ENCODE data around the gene PARD3B. TPM values are rescaled to one million over a fixed set of nuclear protein-coding genes. Genes with fewer than 3 reads are reported as not detected.

Gene PARD3B
- total and polyA plus RNA-seq, 3 experiments from 2014 or later: 0.11 to 0.26 TPM; not detected in 1

- POLR2A ChIA-PET: no interaction called here
- no peaks in the 10 kb centered on the region for H3K27me3 ChIP-seq (ENCODE audit: insufficient read depth, low read length, poor library complexity, severe bottlenecking)
- H3K36me3 ChIP-seq (ENCODE audit: insufficient read depth, low read length): no peaks in the 10 kb centered on the region
- H3K4me1 ChIP-seq (ENCODE audit: insufficient read depth, low read length): peaks cover 15% of the 10 kb centered on the region
- H3K4me3 ChIP-seq (ENCODE audit: low read length): no peak overlapping the region
- Mint-ChIP-seq H3K27ac (no peak overlapping the region), H3K27me3 (peaks cover 0 to 6% of the 10 kb centered on the region in 2 donors), H3K36me3 (no peaks in the 10 kb centered on the region), H3K4me3 (no peak overlapping the region), H3K4me1 (peaks cover 6 to 8% (median 7%) of the 10 kb centered on the region in 3 donors), H3K9me3 (peaks cover 0 to 3% (median 0%) of the 10 kb centered on the region in 5 donors)
- DNase-seq: no peak
- no peaks in the 10 kb centered on the region for H3K9me3 ChIP-seq (ENCODE audit: low read length)
- CTCF ChIA-PET: no interaction called here
- H3K27ac ChIP-seq (ENCODE audit: low read depth, low read length): no peak overlapping the region
These were observed 542.6 kb downstream of the PARD3B start for GRCh38 chr2:205087862-205088261.

- no peaks in the 10 kb centered on the region for H3K36me3 Mint-ChIP-seq
These were observed 544.7 kb downstream of the PARD3B start for GRCh38 chr2:205089958-205090357.

GRCh38 chr2:205091411-205091810 is 546.1 kb downstream of the PARD3B start:
- Histone ChIP-seq H3K36me3 (ENCODE audit: insufficient read depth, low read length) (no peaks in the 10 kb centered on the region), H3K4me1 (ENCODE audit: insufficient read depth, low read length) (peaks cover 11% of the 10 kb centered on the region), H3K9me3 (ENCODE audit: low read length) (no peaks in the 10 kb centered on the region), H3K27me3 (ENCODE audit: insufficient read depth, low read length, poor library complexity, severe bottlenecking) (no peaks in the 10 kb centered on the region), H3K4me3 (ENCODE audit: low read length) (no peak overlapping the region), H3K27ac (ENCODE audit: low read depth, low read length) (no peak overlapping the region)
- ChIA-PET CTCF (no interaction called here), POLR2A (no interaction called here)
- no peak overlapping the region for H3K27ac Mint-ChIP-seq
- H3K9me3 Mint-ChIP-seq: peaks cover 0 to 3% (median 0%) of the 10 kb centered on the region in 5 donors
- peaks cover 0 to 6% of the 10 kb centered on the region in 2 donors for H3K27me3 Mint-ChIP-seq
- no peaks in the 10 kb centered on the region for H3K36me3 Mint-ChIP-seq
- H3K4me1 Mint-ChIP-seq: peaks cover 6 to 8% (median 7%) of the 10 kb centered on the region in 3 donors
- no peak overlapping the region for H3K4me3 Mint-ChIP-seq
- DNase-seq: no peak

More at GRCh38 chr2:205089958-205090357, 544.7 kb downstream of the PARD3B start:
- peaks cover 6 to 8% (median 7%) of the 10 kb centered on the region in 3 donors for H3K4me1 Mint-ChIP-seq
- ChIA-PET POLR2A (no interaction called here), CTCF (no interaction called here)
- no peak overlapping the region for H3K4me3 ChIP-seq (ENCODE audit: low read length)
- H3K4me3 Mint-ChIP-seq: no peak overlapping the region
- H3K4me1 ChIP-seq (ENCODE audit: insufficient read depth, low read length): peaks cover 11% of the 10 kb centered on the region
- H3K27ac Mint-ChIP-seq: no peak overlapping the region
- peaks cover 0 to 3% (median 0%) of the 10 kb centered on the region in 5 donors for H3K9me3 Mint-ChIP-seq
- H3K9me3 ChIP-seq (ENCODE audit: low read length): no peaks in the 10 kb centered on the region
- H3K36me3 ChIP-seq (ENCODE audit: insufficient read depth, low read length): no peaks in the 10 kb centered on the region
- H3K27me3 Mint-ChIP-seq: peaks cover 0 to 6% of the 10 kb centered on the region in 2 donors
- no peak overlapping the region for H3K27ac ChIP-seq (ENCODE audit: low read depth, low read length)
- no peak for DNase-seq
- no peaks in the 10 kb centered on the region for H3K27me3 ChIP-seq (ENCODE audit: insufficient read depth, low read length, poor library complexity, severe bottlenecking)

GRCh38 chr2:205094031-205094430 is 548.8 kb downstream of the PARD3B start:
- Histone ChIP-seq H3K9me3 (ENCODE audit: low read length) (no peaks in the 10 kb centered on the region), H3K4me3 (ENCODE audit: low read length) (no peak overlapping the region), H3K27me3 (ENCODE audit: insufficient read depth, low read length, poor library complexity, severe bottlenecking) (no peaks in the 10 kb centered on the region), H3K27ac (ENCODE audit: low read depth, low read length) (no peak overlapping the region), H3K36me3 (ENCODE audit: insufficient read depth, low read length) (no peaks in the 10 kb centered on the region), H3K4me1 (ENCODE audit: insufficient read depth, low read length) (peaks cover 11% of the 10 kb centered on the region)
- Mint-ChIP-seq H3K9me3 (peaks cover 0 to 3% (median 0%) of the 10 kb centered on the region in 5 donors), H3K27ac (no peak overlapping the region), H3K4me3 (no peak overlapping the region), H3K4me1 (peaks cover 6 to 8% (median 7%) of the 10 kb centered on the region in 3 donors), H3K27me3 (peaks cover 0 to 3% of the 10 kb centered on the region in 2 donors), H3K36me3 (no peaks in the 10 kb centered on the region)
- POLR2A ChIA-PET: no interaction called here
- no peak for DNase-seq
- CTCF ChIA-PET: no interaction called here

GRCh38 chr2:205103699-205104098 is 558.4 kb downstream of the PARD3B start:
- Mint-ChIP-seq H3K4me3 (no peak overlapping the region), H3K4me1 (no peaks in the 10 kb centered on the region), H3K36me3 (no peaks in the 10 kb centered on the region), H3K27ac (no peak overlapping the region), H3K27me3 (peaks cover 0 to 2% of the 10 kb centered on the region in 2 donors), H3K9me3 (peaks cover 0 to 2% (median 0%) of the 10 kb centered on the region in 5 donors)
- no peak for DNase-seq
- Histone ChIP-seq H3K4me1 (ENCODE audit: insufficient read depth, low read length) (no peaks in the 10 kb centered on the region), H3K4me3 (ENCODE audit: low read length) (no peak overlapping the region), H3K27me3 (ENCODE audit: insufficient read depth, low read length, poor library complexity, severe bottlenecking) (no peaks in the 10 kb centered on the region), H3K36me3 (ENCODE audit: insufficient read depth, low read length) (no peaks in the 10 kb centered on the region), H3K9me3 (ENCODE audit: low read length) (no peaks in the 10 kb centered on the region), H3K27ac (ENCODE audit: low read depth, low read length) (no peak overlapping the region)
- ChIA-PET POLR2A (no interaction called here), CTCF (no interaction called here)

GRCh38 chr2:205107810-205108209 is 562.5 kb downstream of the PARD3B start:
- CTCF ChIA-PET: no interaction called here
- Mint-ChIP-seq H3K4me1 (no peaks in the 10 kb centered on the region), H3K36me3 (no peaks in the 10 kb centered on the region), H3K27ac (no peak overlapping the region), H3K4me3 (no peak overlapping the region), H3K9me3 (peaks cover 0 to 7% (median 4%) of the 10 kb centered on the region in 5 donors), H3K27me3 (peaks cover 0 to 2% of the 10 kb centered on the region in 2 donors)
- Histone ChIP-seq H3K4me1 (ENCODE audit: insufficient read depth, low read length) (no peaks in the 10 kb centered on the region), H3K27me3 (ENCODE audit: insufficient read depth, low read length, poor library complexity, severe bottlenecking) (no peaks in the 10 kb centered on the region), H3K27ac (ENCODE audit: low read depth, low read length) (no peak overlapping the region), H3K4me3 (ENCODE audit: low read length) (no peak overlapping the region), H3K9me3 (ENCODE audit: low read length) (no peaks in the 10 kb centered on the region), H3K36me3 (ENCODE audit: insufficient read depth, low read length) (no peaks in the 10 kb centered on the region)
- DNase-seq: no peak
- POLR2A ChIA-PET: no interaction called here

GRCh38 chr2:205115511-205115910 is 570.2 kb downstream of the PARD3B start:
- no peaks in the 10 kb centered on the region for H3K27me3 ChIP-seq (ENCODE audit: insufficient read depth, low read length, poor library complexity, severe bottlenecking)
- no peak overlapping the region for H3K4me3 ChIP-seq (ENCODE audit: low read length)
- Mint-ChIP-seq H3K9me3 (peaks cover 0 to 7% (median 3%) of the 10 kb centered on the region in 5 donors), H3K4me3 (no peak overlapping the region), H3K4me1 (no peaks in the 10 kb centered on the region), H3K27ac (no peak overlapping the region), H3K36me3 (no peaks in the 10 kb centered on the region), H3K27me3 (peaks cover 0 to 2% of the 10 kb centered on the region in 2 donors)
- H3K4me1 ChIP-seq (ENCODE audit: insufficient read depth, low read length): no peaks in the 10 kb centered on the region
- CTCF ChIA-PET: no interaction called here
- H3K36me3 ChIP-seq (ENCODE audit: insufficient read depth, low read length): no peaks in the 10 kb centered on the region
- no peak for DNase-seq
- H3K9me3 ChIP-seq (ENCODE audit: low read length): no peaks in the 10 kb centered on the region
- POLR2A ChIA-PET: no interaction called here
- H3K27ac ChIP-seq (ENCODE audit: low read depth, low read length): no peak overlapping the region

GRCh38 chr2:205117125-205117524 is 571.9 kb downstream of the PARD3B start:
- no peaks in the 10 kb centered on the region for H3K4me1 ChIP-seq (ENCODE audit: insufficient read depth, low read length)
- Mint-ChIP-seq H3K27ac (no peak overlapping the region), H3K27me3 (peaks cover 0 to 2% of the 10 kb centered on the region in 2 donors), H3K9me3 (peaks cover 0 to 5% (median 3%) of the 10 kb centered on the region in 5 donors), H3K36me3 (no peaks in the 10 kb centered on the region), H3K4me3 (no peak overlapping the region), H3K4me1 (no peaks in the 10 kb centered on the region)
- H3K9me3 ChIP-seq (ENCODE audit: low read length): no peaks in the 10 kb centered on the region
- no peaks in the 10 kb centered on the region for H3K36me3 ChIP-seq (ENCODE audit: insufficient read depth, low read length)
- H3K27ac ChIP-seq (ENCODE audit: low read depth, low read length): no peak overlapping the region
- ChIA-PET CTCF (no interaction called here), POLR2A (no interaction called here)
- H3K4me3 ChIP-seq (ENCODE audit: low read length): no peak overlapping the region
- no peaks in the 10 kb centered on the region for H3K27me3 ChIP-seq (ENCODE audit: insufficient read depth, low read length, poor library complexity, severe bottlenecking)
- no peak for DNase-seq

- Histone ChIP-seq H3K9me3 (ENCODE audit: low read length) (no peaks in the 10 kb centered on the region), H3K4me1 (ENCODE audit: insufficient read depth, low read length) (no peaks in the 10 kb centered on the region), H3K27ac (ENCODE audit: low read depth, low read length) (no peak overlapping the region), H3K4me3 (ENCODE audit: low read length) (no peak overlapping the region), H3K27me3 (ENCODE audit: insufficient read depth, low read length, poor library complexity, severe bottlenecking) (no peaks in the 10 kb centered on the region), H3K36me3 (ENCODE audit: insufficient read depth, low read length) (no peaks in the 10 kb centered on the region)
- Mint-ChIP-seq H3K4me1 (no peaks in the 10 kb centered on the region), H3K27ac (no peak overlapping the region), H3K36me3 (no peaks in the 10 kb centered on the region), H3K27me3 (peaks cover 0 to 4% of the 10 kb centered on the region in 2 donors), H3K4me3 (no peak overlapping the region), H3K9me3 (no peaks in the 10 kb centered on the region)
- ChIA-PET CTCF (no interaction called here), POLR2A (no interaction called here)
- DNase-seq: no peak
These were observed 573.9 kb downstream of the PARD3B start for GRCh38 chr2:205119136-205119535.

Measured in CD8-positive, alpha-beta memory T cell (primary cell).